Measurements from ENCODE around the gene CUX1.

- TF ChIP-seq RARB (CRISPR knock-in tag; IDR thresholded peaks at IDR 0.05) (no peak), ZNF565 (CRISPR knock-in tag; conservative IDR thresholded peaks at IDR 0.05; ENCODE audit: low read depth) (no peak), ZFP3 (CRISPR knock-in tag; IDR thresholded peaks at IDR 0.05) (no peak)
- TF ChIP-seq, protein P1, sequence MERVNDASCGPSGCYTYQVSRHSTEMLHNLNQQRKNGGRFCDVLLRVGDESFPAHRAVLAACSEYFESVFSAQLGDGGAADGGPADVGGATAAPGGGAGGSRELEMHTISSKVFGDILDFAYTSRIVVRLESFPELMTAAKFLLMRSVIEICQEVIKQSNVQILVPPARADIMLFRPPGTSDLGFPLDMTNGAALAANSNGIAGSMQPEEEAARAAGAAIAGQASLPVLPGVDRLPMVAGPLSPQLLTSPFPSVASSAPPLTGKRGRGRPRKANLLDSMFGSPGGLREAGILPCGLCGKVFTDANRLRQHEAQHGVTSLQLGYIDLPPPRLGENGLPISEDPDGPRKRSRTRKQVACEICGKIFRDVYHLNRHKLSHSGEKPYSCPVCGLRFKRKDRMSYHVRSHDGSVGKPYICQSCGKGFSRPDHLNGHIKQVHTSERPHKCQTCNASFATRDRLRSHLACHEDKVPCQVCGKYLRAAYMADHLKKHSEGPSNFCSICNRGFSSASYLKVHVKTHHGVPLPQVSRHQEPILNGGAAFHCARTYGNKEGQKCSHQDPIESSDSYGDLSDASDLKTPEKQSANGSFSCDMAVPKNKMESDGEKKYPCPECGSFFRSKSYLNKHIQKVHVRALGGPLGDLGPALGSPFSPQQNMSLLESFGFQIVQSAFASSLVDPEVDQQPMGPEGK (CRISPR knock-in tag; IDR thresholded peaks at IDR 0.05; ENCODE audit: borderline replicate concordance), result no peak
Observed at GRCh38 chr7:101869901-101870290, 52.5 kb downstream of the CUX1 start.

Measured in SK-N-SH treated with all-trans-retinoic acid at 6 μM for 48 hours (cell line).